C1 segment of cervical spinal cord (tissue), 14 donors: ENCODE results near the gene TMEM25.
"Not testable (repeated sequence)": the region's sequence is repeated elsewhere in the genome, so short reads cannot be mapped to it uniquely, and the experiment has no call there.

Experiments
- DNase-seq, 14 donors: peaks; one replicate each; lab custom pipeline; 2025; lab: John Stamatoyannopoulos, UW

TMEM25 gene

GRCh38 chr11:118530683-118531596, at the start of gene TMEM25:
TMEM25 (plus strand) TSS chr11:118531192; CDS start chr11:118531802, 610 bp downstream.
- DNase-seq = peak in 13 of 14 donors; percentile 24 to 78 (median 58)

- DNase-seq = not testable (repeated sequence)
These were observed 49.8 kb upstream of the TMEM25 start for GRCh38 chr11:118481238-118481637.

- DNase-seq = no peak
These were observed 46.6 kb upstream of the TMEM25 start for GRCh38 chr11:118484405-118484804.

- DNase-seq = no peak
These were observed 45.7 kb upstream of the TMEM25 start for GRCh38 chr11:118485273-118485672.

GRCh38 chr11:118488480-118489109, 42.4 kb upstream of the TMEM25 start:
- peak in 11 of 14 donors; percentile 1 to 64 (median 23) for DNase-seq

- DNase-seq = no peak
These were observed 40.0 kb upstream of the TMEM25 start for GRCh38 chr11:118491041-118491440.

- DNase-seq = no peak
These were observed 33.2 kb upstream of the TMEM25 start for GRCh38 chr11:118497831-118498230.

- no peak for DNase-seq
These were observed 27.8 kb upstream of the TMEM25 start for GRCh38 chr11:118503216-118503615.

GRCh38 chr11:118511601-118512000, 19.4 kb upstream of the TMEM25 start:
- no peak for DNase-seq

GRCh38 chr11:118514103-118514502, 16.9 kb upstream of the TMEM25 start:
- no peak for DNase-seq

GRCh38 chr11:118519549-118519948, 11.4 kb upstream of the TMEM25 start:
- DNase-seq = no peak

- DNase-seq = no peak
These were observed 9.1 kb upstream of the TMEM25 start for GRCh38 chr11:118521892-118522311.

GRCh38 chr11:118522571-118523072, 8.4 kb upstream of the TMEM25 start:
- no peak for DNase-seq

GRCh38 chr11:118524356-118524755, 6.6 kb upstream of the TMEM25 start:
- no peak for DNase-seq

- DNase-seq = no peak
These were observed 6.1 kb upstream of the TMEM25 start for GRCh38 chr11:118524757-118525470.

GRCh38 chr11:118526688-118527087, 4.3 kb upstream of the TMEM25 start:
- no peak for DNase-seq

- no peak for DNase-seq
These were observed 3.9 kb upstream of the TMEM25 start, which contains the start of gene TTC36 for GRCh38 chr11:118527109-118527508. TTC36 (plus strand) TSS chr11:118527474; CDS start chr11:118527495, 21 bp downstream.

- DNase-seq = no peak
These were observed 2.5 kb upstream of the TMEM25 start for GRCh38 chr11:118528511-118528910.

- no peak for DNase-seq
These were observed 1.3 kb upstream of the TMEM25 start for GRCh38 chr11:118529584-118530175.

- peak in 2 of 14 donors; percentile 47 to 62 for DNase-seq
These were observed 761 bp upstream of the TMEM25 start for GRCh38 chr11:118530180-118530682.

GRCh38 chr11:118531597-118532084, 649 bp downstream of the TMEM25 start:
- DNase-seq = peak in 1 of 14 donors; percentile 56
